Activated CD4-positive, alpha-beta T cell treated with anti-CD3 and anti-CD28 coated beads, Interleukin-2, amount 50 U/mL, for 16 hours (primary cell): ENCODE measurements around the gene MYOCD.

Source experiments
- DNase-seq: peaks from one replicate; pipeline ENCODE4 v3.0.0-alpha.2; 2020

Gene MYOCD

DNA sequence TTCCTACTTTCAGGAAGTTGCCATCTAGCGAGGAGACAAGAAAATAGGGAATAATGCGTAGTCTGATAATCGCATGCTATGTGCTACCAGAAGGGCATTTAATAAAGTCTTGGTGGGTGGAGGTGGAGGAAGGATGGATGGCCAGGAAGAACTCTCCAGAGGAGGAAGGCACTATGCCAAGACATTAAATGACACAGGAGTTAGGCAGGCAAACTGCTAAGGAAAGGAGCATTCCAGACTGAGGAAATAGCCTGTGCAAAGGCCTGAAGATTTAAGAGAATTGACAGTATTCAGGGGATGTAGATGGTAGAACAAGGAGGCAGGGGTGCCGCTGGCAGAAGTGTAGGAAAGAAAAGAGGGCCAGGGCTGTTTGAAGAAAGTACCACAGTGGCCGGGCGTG is 104.3 kb downstream of the MYOCD start:
- DNase-seq = no peak

DNA sequence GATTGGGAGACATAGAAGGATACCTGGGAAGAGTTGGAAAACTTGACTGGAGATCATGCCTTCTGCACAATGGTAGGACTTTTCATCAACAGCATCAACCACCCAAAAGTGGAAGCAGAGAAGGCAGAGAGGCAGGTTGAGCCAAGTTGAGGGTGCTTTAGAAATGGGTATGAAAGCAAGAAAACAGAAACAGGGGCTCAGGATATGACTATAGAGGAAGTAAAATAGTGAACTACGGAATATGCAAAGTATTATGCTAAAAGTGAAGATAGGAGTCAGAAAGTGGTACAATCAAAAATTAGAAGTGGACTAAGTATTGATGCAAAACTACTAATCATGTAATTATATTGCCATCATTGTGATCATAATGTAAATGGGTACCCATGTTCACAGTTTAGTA is 107.5 kb downstream of the MYOCD start:
- DNase-seq = no peak

DNA sequence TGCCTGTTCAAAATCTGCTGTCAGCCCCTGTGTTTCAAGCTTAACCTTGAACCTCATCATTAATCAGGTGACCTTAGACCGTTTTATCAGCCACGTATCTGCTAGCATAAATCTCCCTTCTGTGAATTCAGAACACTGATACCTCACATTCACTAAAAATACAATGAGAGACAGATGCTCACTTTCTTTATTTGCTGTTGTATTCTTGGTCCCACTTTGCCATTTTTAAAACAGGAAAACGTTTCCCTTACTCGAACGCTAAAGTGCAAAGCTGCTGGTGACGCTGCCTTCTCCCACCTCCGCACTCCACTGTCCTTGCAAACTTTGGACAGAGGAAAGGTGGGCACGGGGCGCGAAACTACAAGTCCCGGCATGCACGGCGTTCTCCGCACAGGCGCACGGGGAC is 123.4 kb downstream of the MYOCD start:
- no peak for DNase-seq

DNA sequence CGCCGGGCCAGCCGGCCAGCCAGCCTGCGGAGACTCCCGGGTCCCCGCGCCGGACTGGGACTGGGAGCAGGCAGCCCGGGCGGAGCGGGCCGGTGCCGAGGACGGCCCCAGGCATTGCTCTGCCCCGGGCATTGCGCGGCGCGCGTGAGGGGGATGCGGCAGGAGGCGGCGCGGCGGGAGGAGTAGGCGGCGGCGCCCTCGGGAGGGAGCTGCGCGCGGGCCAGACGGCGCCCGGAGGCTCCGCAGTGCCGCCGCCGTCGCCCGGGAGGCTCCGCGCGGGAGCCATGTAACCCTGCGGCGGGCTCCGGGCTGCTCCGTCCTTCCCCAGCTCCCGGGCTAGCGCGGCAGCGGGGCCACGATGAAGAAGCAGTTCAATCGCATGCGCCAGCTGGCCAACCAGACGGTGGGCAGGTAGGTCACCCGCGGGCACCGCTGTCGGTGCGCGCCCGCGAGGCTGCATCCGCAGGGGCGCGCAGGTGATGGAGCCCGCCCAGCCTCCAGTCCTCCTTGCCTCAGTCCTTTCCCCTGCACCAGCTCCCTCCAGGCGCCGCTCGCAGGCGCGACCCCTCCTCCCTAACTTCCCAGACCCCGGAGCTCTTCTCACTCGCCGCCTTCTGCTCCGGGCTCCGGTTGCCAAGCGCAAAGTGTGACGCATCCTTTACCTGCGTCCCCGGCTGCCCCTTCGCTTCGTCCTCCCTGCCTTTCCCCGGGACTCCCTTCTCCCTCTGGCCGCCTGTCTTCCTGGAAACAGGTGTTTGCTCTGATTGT is 124.0 kb downstream of the MYOCD start, which contains the start of gene ARHGAP44:
Gene ARHGAP44, plus strand, starts transcription at position 18 of the 768 bp plus-strand sequence. Its CDS starts 341 bp downstream, at position 359.
- peak; percentile 33 for DNase-seq

DNA sequence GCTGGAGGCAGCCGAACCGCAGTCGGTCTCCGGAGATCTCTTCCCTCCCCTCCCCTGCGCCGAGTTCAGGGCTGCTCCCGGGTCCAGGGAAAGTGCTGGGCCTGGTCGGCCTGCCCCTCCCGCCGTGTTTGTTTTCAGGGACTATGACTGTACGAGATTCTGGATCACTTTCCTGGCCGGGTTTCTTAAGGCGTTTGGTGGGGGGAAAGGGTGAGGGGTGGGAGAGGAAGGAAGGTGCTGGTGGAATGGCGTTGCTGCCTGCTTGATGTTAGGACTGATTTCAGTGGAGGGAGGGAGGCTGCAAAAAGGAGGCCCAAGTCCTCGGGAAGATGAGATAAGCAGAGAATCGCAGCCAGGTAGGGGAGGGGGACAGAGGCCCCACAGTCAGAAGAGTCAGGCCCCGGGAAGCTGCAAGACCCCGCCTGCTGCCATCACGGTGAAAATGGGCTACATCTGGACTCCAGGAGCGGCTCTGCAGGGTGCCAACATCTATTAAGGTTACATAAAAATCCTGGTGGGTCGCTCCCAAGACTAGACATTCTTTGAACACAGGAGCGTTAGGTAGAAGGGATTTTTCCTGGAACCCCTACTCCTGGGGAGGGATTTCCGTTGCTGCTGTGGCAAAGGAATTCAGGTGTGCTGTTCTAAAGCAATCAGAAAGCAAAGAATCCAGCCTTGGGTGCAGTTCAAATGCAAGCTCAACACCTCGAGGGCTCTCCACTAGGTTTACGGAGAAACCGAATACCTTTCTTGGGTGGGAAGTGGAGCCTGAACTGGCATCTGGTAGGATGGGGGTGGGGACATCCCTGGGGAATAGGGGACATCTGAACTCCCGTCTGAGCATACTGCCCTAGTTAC is 124.8 kb downstream of the MYOCD start:
- no peak for DNase-seq

DNA sequence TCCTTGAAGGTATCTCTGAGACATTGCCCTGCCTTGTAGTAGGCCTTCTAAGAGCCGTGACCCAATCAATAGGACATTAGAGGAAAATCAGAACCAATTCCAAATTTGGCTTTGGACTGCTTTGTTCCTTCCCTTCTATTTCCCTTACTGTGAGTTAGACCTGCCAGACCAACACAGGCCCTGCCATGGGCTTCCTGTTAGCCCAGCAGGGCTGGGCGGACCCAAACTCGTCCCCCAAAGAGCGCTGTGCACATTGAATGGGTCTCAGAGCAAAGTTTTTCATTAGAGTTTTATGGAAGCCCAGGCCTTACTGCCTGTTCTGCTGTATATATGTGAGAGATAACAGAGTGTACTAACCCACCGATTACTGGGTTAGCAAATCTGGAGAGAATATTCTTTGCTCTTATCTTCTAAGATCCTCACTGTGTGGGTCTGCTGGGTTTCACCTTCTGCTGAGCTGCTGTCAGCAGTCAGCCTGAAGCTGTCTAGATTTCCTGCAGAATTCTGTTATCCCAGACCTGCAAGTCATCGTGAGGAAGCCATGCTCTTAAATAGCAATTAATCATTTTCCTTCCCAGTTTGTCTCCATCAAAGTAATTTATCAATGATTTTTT is 129.3 kb downstream of the MYOCD start:
- no peak for DNase-seq

DNA sequence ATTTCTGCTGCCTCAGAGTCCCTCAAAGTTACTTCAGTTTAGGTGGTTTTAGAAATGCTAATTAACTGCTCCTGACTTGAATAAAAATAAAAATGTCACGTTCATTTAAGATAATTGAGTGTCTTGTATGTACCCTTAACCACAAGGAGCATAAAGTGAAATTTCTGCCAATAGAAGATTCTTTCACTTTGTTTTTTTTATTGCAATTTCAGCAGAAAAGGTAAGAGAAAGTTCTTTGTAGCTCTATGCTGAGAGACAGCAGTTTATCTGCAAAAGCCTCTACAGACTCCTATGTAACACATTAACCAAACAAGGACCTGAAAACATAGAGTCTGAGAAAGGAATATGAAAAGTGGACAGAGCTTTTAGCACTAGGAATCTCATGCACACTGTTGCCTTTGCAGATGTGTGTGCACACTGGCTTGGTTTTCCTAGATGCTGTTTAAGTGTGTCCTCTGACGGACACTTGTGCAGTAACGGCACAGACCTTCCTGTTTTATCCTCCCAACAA is 135.2 kb downstream of the MYOCD start:
- no peak for DNase-seq

DNA sequence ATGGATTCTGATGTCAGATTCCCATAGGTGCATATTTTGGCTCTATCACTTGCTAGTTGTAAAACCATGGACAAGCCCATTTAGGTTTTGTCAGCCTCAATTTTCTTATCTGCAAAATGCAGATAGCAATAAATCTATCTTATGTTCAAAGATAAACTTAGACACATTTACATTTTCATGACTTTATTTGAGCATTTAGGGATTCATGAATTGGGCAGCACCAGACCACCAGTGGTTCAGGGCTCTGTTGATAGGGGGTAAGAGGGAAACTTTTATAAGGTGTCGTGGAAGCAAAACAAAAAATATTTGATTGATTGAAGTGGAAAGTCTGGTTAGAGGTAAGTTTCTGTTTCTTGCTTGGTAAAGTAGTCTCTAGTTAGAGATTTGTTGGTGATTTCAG is 140.9 kb downstream of the MYOCD start:
- no peak for DNase-seq

DNA sequence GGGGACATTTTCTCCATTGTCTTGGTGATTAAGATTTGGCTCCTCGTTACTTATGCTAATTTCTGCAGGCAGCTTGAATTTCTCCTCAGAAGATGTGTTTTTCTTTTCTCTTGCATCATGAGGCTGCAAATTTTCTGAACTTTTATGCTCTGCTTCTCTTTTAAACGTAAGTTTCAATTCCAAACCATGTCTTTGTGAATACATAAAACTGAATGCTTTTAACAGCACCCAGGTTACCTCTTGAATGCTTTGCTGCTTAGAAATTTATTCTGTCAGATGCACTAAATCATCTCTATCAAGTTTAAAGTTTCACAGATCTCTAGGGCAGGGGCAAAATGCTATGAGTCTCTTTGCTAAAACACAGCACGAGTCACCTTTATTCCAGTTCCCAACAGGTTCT is 143.0 kb downstream of the MYOCD start:
- DNase-seq = no peak

DNA sequence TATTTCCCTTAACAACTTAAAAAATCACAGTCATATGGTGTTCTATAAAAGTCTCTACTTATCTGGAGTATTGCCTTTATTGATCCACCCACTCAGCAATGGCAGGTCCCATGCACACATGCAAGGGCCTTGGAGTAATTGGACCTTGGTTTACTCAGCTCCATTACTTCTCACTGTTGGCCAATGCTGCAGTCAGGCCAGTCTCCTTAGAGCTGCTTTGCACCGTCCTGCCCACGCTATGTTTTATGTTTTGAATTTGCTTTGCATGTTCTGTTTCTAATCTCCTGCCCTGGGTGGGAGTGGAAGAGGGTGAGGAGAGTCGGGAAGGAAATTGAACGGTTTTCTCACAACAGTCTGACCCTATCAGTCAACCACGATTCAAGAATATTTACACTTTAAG is 147.2 kb downstream of the MYOCD start:
- DNase-seq = no peak

DNA sequence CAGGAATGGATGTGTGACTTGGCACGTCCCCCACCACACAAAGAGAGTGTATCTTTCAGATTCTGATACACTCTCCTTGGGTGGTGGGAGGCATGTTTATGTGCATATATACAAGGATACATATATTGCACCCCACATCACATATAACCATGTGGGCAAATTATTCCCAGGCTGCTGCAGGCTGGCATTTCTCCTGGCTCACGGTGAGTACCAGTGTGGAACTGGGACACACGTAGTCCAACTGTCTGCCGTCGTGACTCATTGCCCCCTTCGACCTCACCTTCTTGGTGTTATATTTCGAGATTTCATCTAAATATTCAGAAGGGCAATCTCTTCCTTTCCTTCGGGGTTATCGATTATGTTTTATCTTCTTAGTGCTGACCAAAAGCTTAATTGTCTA is 148.0 kb downstream of the MYOCD start:
- DNase-seq = no peak

DNA sequence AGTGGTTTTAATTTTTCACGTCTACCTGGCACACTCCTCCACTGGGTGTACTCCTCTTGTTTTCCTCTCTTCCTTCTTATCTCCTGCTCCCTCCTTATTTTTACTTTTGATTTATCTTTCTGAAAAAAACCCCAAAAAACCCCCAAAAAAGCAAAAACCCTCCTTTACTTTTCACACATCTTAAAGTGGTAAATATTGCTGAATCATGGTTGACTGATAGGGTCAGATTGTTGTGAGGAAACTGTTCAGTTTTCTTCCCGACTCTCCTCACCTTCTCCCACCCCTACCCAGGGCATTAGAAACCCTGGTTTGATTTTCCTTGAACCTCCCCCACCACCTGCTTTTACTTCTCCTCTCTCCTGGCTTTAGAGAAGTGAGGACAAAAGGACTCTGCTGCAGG is 149.0 kb downstream of the MYOCD start:
- no peak for DNase-seq

DNA sequence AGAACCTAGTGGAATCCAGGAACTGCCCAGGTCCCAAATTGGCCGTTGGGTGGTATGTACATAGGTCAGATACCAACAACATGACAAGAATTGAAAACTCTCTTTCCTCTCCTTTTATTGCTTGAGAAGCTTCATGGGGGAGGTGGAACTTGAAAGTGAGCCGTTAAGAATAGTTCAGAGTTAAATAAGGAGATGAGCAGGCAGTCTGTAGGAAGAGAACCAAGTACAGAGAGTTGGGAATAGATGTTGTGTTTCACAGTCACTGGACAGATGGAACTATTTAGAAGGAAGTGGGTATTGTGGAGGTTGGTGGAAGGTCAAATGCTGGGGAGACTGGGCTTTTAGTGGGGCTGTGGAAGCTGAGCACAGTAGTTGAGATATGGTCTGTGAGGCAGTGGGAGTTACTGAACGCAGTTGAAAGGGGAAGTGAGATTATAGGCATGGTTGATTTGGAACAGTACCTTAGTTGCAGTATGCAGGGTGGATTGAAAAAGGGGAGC is 150.0 kb downstream of the MYOCD start:
- DNase-seq = no peak
